OCI-LY3 (cell line): ENCODE results near the gene TMLHE.
A peak's percentile ranks its signal among the peaks of the same experiment; 100 is the strongest.
"Not testable (repeated sequence)": the region's sequence is repeated elsewhere in the genome, so short reads cannot be mapped to it uniquely, and the experiment has no call there.

Experiments
- H2AFZ ChIP-seq: fragments of 200-600, 300-600 bp; shearing (Covaris generic); 2 replicates; pipeline ENCODE4 v1.6.0; 2014; ENCODE audit warnings: antibody characterized with exemption, low read depth, low read length
- H3K27ac ChIP-seq: fragments of 200-600, 300-600 bp; sonication (generic); 2 replicates; pipeline ENCODE4 v1.5.1; 2014; ENCODE audit warnings: mild to moderate bottlenecking, low read length, moderate library complexity, mixed read lengths
- H3K27me3 ChIP-seq: fragments of 200-600, 300-600 bp; sonication (generic); 2 replicates; pipeline ENCODE4 v1.6.1; 2014; ENCODE audit warnings: low read depth, low read length, mixed read lengths
- H3K36me3 ChIP-seq: fragments of 200-600, 300-600 bp; sonication (generic); replicated peaks from 2 replicates; pipeline ENCODE3; 2014; ENCODE audit warnings: low read depth, low read length, mixed read lengths
- H3K4me1 ChIP-seq: fragments of 300-600, 200-600 bp; sonication (generic); 2 replicates; pipeline ENCODE4 v1.6.1; 2014; ENCODE audit warnings: low read length, mixed read lengths
- H3K4me2 ChIP-seq: fragments of 200-600, 300-600 bp; sonication (generic); 2 replicates; pipeline ENCODE4 v1.6.1; 2014; ENCODE audit warnings: low read length, mixed read lengths
- H3K4me3 ChIP-seq: fragments of 300-600, 200-600 bp; sonication (generic); 2 replicates; pipeline ENCODE4 v1.5.1; 2014; ENCODE audit warnings: antibody characterized with exemption, mild to moderate bottlenecking, low read length, moderate library complexity
- H3K79me2 ChIP-seq: fragments of 300-600, 200-600 bp; shearing (Covaris generic); 2 replicates; pipeline ENCODE4 v1.6.1; 2014; ENCODE audit warnings: mild to moderate bottlenecking, low read length, mixed read lengths
- H3K9ac ChIP-seq: fragments of 300-600, 200-600 bp; shearing (Covaris generic); 2 replicates; pipeline ENCODE4 v1.6.0; 2014; ENCODE audit warnings: mild to moderate bottlenecking, low read length, moderate library complexity
- H3K9me3 ChIP-seq: fragments of 200-600, 300-600 bp; shearing (Covaris generic); 2 replicates; pipeline ENCODE4 v1.6.1; 2014; ENCODE audit warnings: low read length, mixed read lengths; ENCODE audit not compliant: insufficient read depth
- H4K20me1 ChIP-seq: fragments of 200-600, 300-600 bp; sonication (generic); 2 replicates; pipeline ENCODE4 v1.6.1; 2016; ENCODE audit warnings: low read length, mixed read lengths; ENCODE audit not compliant: insufficient read depth
- EZH2phosphoT487 ChIP-seq: fragments of 200-600 bp; shearing (Covaris generic); IDR thresholded peaks from 2 replicates; pipeline ENCODE4 v1.6.1; 2018; ENCODE audit warnings: antibody characterized with exemption, mixed run types, low read depth
- TF ChIP-seq, protein P1 (sequence below): fragments of 200-600, 300-600 bp; sonication (generic); IDR thresholded peaks from 2 replicates; pipeline ENCODE4 v1.5.1; 2014; ENCODE audit warnings: antibody characterized with exemption, low read length, low read depth

TMLHE gene

DNA sequence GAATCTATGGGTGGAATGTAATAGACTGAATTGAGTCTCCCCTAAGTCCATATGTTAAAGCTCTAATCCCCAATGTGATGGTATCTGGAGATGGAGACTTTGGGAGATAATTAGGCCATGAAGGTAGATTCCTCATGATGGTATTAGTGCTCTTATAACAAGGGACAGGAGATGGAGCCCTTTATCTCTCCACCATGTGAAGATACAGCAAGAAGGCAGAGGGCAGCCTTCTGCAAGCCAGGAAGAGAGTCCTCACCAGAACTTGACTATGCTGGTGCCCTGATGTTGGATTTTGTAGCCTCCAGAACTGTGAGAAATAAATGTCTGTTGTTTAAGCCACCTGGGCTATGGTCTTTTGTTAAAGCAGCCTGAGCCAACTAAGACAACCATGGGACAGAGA is 78.0 kb downstream of the TMLHE start:
- Histone ChIP-seq H4K20me1 (no peaks in the 10 kb centered on the region), H3K27ac (no peak overlapping the region), H3K79me2 (no peaks in the 10 kb centered on the region), H3K27me3 (no peaks in the 10 kb centered on the region), H3K36me3 (no peaks in the 10 kb centered on the region), H3K9me3 (no peaks in the 10 kb centered on the region), H3K4me2 (no peak overlapping the region), H3K9ac (no peak overlapping the region), H3K4me1 (no peaks in the 10 kb centered on the region), H2AFZ (no peak overlapping the region), H3K4me3 (no peak overlapping the region)
- TF ChIP-seq, protein P1, sequence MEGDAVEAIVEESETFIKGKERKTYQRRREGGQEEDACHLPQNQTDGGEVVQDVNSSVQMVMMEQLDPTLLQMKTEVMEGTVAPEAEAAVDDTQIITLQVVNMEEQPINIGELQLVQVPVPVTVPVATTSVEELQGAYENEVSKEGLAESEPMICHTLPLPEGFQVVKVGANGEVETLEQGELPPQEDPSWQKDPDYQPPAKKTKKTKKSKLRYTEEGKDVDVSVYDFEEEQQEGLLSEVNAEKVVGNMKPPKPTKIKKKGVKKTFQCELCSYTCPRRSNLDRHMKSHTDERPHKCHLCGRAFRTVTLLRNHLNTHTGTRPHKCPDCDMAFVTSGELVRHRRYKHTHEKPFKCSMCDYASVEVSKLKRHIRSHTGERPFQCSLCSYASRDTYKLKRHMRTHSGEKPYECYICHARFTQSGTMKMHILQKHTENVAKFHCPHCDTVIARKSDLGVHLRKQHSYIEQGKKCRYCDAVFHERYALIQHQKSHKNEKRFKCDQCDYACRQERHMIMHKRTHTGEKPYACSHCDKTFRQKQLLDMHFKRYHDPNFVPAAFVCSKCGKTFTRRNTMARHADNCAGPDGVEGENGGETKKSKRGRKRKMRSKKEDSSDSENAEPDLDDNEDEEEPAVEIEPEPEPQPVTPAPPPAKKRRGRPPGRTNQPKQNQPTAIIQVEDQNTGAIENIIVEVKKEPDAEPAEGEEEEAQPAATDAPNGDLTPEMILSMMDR = 0 out of 2 replicates have a peak, but pooled peaks have one; percentile 11
- TF ChIP-seq EZH2phosphoT487 = no peak

DNA sequence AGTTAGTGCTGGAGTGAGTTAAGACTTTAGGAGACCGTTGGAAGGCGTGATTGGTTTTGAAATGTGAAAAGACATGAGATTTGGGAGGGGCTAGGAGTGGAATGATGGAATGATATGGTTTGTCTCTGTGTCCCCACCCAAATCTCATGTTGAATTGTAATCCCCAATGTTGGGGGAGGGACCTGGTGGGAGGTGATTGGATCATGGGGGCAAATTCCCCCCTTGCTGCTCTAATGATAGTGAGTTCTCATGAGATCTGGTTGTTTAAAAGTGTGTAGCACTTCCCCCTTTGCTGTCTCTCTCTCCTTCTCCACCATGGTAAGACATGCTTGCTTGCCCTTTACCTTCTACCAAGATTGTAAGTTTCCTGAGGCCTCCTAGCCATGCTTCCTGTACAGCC is 85.7 kb downstream of the TMLHE start:
- H3K36me3 ChIP-seq = peaks cover 18% of the 10 kb centered on the region
- not testable (repeated sequence) for H3K4me2 ChIP-seq, H3K4me1 ChIP-seq, H3K4me3 ChIP-seq, H3K9me3 ChIP-seq, H3K27ac ChIP-seq, H3K79me2 ChIP-seq, H3K9ac ChIP-seq, H2AFZ ChIP-seq, H4K20me1 ChIP-seq, H3K27me3 ChIP-seq

DNA sequence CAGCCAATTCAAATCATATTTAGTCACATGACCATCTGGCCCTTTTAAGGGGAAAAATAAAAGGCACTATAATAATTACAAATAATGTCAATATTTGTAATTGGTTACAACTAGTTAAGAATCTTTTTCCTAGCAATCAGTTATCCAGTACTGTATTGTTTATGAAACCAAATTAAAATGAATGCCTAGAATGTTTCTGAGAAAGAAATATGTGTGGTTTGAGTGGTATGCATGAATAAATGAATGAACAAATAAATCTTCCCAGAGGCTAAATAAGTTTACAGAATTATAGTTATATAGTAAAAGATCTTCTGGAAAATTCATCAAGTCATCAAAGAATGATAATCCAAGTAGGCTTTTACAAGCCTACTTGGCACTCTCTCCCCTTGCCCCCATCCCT is 98.5 kb downstream of the TMLHE start:
- H3K4me1 ChIP-seq = no peaks in the 10 kb centered on the region
- no peak overlapping the region for H3K4me3 ChIP-seq
- H2AFZ ChIP-seq = no peak overlapping the region
- no peaks in the 10 kb centered on the region for H3K9me3 ChIP-seq
- H3K9ac ChIP-seq = no peak overlapping the region
- H3K36me3 ChIP-seq = no peaks in the 10 kb centered on the region
- H3K4me2 ChIP-seq = no peak overlapping the region
- H3K27ac ChIP-seq = no peak overlapping the region
- TF ChIP-seq EZH2phosphoT487 = no peak
- TF ChIP-seq, protein P1 = no peak
- H3K79me2 ChIP-seq = no peaks in the 10 kb centered on the region
- H3K27me3 ChIP-seq = no peaks in the 10 kb centered on the region
- no peaks in the 10 kb centered on the region for H4K20me1 ChIP-seq

DNA sequence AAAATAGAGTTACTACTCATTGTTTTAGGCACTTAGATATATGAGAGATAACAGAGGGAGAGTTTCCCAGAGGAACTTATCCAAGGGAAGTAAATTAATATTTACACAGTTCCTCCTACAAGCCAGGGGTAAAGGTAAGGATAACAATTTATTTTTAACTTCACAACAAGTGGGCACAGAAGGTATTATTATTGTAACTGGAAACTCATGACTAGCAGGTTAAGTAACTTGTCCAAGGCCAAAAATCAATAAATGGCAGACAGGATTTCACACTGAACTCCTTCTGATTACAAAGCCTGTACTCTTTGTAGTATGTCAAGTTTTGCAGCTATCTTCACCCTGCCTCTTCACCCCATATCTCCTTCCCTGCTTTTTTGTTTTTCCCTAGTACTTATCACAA is 107.5 kb downstream of the TMLHE start:
- H3K4me2 ChIP-seq = no peak overlapping the region
- H3K27me3 ChIP-seq = no peaks in the 10 kb centered on the region
- no peaks in the 10 kb centered on the region for H3K79me2 ChIP-seq
- H3K4me3 ChIP-seq = no peak overlapping the region
- no peak overlapping the region for H3K27ac ChIP-seq
- no peaks in the 10 kb centered on the region for H3K9me3 ChIP-seq
- no peak overlapping the region for H2AFZ ChIP-seq
- TF ChIP-seq EZH2phosphoT487 = no peak
- TF ChIP-seq, protein P1 = no peak
- no peak overlapping the region for H3K9ac ChIP-seq
- 0 out of 2 replicates have a peak, but pooled peaks cover 2% of the 10 kb centered on the region for H4K20me1 ChIP-seq
- no peaks in the 10 kb centered on the region for H3K36me3 ChIP-seq
- peaks cover 3% of the 10 kb centered on the region; the same call in 1 of the 2 replicates for H3K4me1 ChIP-seq

DNA sequence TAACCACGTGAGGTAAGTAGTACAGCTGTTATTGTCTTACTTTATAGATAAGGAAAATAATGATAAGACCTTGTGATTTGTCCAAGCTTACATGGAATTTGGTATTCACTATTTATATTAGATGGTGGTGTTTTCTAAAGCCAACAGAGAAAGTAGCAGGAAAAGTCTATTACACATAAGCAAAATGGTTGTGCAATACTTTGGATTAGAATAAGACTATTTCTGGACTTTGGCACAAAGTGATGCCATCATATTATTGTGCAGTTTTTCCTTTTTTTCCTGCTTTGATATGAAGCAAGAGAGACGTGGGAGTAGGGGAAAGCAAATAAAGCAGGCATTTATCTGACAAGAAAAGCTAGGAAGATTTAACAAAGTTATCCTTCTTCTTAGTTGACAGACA is 117.6 kb downstream of the TMLHE start:
- not testable (repeated sequence) for H3K9me3 ChIP-seq, H3K27me3 ChIP-seq, H2AFZ ChIP-seq, H3K79me2 ChIP-seq, H3K9ac ChIP-seq, H3K4me1 ChIP-seq, H4K20me1 ChIP-seq, H3K4me2 ChIP-seq, H3K27ac ChIP-seq, H3K36me3 ChIP-seq, H3K4me3 ChIP-seq

DNA sequence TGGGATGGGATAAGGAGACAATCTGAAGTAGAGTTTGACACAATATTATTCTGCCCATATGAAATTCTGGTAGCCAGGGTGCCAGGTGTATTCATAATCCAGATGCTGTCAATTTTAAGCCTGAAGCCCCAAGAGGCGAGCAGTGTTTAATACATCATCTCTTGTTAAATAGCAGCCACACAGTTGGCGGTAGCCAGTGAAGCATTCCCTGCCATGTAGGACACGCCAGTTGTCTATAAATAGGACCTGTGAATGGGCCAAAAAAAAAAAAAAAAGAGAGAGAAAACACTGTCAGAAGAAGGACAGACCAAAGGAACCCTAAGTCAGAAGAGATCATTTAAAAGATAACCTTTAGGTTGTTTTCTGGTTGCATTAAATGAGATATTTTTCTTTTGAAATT is 121.3 kb downstream of the TMLHE start:
- H3K4me1 ChIP-seq, H3K27me3 ChIP-seq, H2AFZ ChIP-seq, H3K27ac ChIP-seq, H3K4me3 ChIP-seq, H3K4me2 ChIP-seq, H3K79me2 ChIP-seq, H3K9ac ChIP-seq, H3K36me3 ChIP-seq, H4K20me1 ChIP-seq, H3K9me3 ChIP-seq: not testable (repeated sequence)

DNA sequence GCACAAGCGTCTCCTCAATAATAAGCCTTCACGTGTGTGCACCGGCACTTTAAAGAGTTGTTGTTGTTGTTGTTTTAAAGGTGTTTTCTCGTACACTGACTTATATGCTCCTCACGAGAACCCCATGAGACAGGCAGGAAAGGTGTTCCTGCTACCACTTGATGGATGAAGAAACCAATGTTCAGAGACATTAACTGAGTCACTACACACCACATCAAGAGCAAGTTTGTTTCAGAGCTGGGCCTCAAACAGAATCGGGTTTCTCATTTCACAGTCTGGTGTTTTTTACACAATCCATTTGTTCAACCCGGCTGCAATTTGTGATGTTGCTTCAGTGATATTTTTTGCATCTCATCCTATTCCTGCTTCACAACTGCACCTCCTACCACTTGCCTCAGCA is 135.6 kb downstream of the TMLHE start:
- H3K36me3 ChIP-seq, H3K4me1 ChIP-seq, H3K9ac ChIP-seq, H2AFZ ChIP-seq, H3K27ac ChIP-seq, H3K4me2 ChIP-seq, H3K27me3 ChIP-seq, H4K20me1 ChIP-seq, H3K79me2 ChIP-seq, H3K9me3 ChIP-seq, H3K4me3 ChIP-seq: not testable (repeated sequence)
